Fibroblast of mammary gland (primary cell): ENCODE measurements around the gene SH3BP5L.

Experiments used
- DNase-seq: peaks from one replicate; pipeline ENCODE4 v3.0.0-alpha.2; 2010; ENCODE audit warnings: low read depth
- H3K4me3 ChIP-seq: 2 replicates; pipeline ENCODE4 v1.5.1; 2011; ENCODE audit warnings: low read depth, mild to moderate bottlenecking, low read length, moderate library complexity; ENCODE audit not compliant: control insufficient read depth
- TF ChIP-seq, protein P1 (sequence below): conservative IDR thresholded peaks from 2 replicates; pipeline ENCODE4 v1.5.1; 2011; ENCODE audit warnings: low read depth, low read length, inconsistent platforms; ENCODE audit not compliant: control insufficient read depth, insufficient read depth

Gene SH3BP5L

DNA sequence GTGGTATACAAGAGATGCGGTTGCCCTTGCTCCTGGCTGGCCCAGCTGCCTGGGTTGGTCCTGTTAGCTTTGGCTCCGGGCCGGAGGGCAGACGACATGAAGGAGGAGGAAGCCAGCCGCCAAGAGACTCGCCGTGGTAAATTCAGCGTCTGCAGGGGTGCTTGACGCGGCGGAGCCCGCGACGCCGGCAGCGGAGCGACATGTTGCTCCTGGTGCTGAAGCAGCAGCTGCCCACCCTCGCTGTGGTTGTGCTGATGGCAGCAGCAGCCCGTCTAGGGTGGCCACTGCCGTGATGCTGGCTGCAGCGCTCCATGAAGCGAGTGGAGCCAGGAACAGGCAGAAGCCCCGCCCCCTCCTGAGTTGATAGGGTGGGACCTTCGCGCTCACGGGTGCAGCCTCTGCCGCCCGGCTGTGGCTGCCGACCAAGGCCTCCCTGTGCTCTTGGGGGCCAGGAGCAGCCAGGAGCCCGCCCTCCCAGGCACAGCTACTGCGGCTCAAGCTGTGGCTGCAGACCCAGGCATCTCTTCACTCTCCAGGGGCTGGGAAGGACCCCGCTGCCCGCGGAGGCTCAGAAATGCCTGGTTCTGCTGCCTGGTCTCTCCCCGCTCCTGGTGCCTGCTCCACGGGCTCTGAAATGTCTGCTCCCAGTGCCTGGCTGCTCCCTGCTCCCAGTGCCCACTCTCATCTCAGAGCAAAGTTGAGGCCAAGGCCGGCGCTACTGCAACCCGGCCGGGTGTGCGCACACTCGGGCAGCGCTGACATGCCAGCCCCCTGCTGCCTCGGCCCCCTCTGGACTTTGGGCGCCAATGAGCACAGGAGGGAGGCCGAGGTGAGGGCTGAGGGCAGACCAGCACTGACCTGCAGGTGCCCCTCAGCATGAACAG is 37.5 kb upstream of the SH3BP5L start:
- peak; percentile 59 for DNase-seq
- TF ChIP-seq, protein P1, sequence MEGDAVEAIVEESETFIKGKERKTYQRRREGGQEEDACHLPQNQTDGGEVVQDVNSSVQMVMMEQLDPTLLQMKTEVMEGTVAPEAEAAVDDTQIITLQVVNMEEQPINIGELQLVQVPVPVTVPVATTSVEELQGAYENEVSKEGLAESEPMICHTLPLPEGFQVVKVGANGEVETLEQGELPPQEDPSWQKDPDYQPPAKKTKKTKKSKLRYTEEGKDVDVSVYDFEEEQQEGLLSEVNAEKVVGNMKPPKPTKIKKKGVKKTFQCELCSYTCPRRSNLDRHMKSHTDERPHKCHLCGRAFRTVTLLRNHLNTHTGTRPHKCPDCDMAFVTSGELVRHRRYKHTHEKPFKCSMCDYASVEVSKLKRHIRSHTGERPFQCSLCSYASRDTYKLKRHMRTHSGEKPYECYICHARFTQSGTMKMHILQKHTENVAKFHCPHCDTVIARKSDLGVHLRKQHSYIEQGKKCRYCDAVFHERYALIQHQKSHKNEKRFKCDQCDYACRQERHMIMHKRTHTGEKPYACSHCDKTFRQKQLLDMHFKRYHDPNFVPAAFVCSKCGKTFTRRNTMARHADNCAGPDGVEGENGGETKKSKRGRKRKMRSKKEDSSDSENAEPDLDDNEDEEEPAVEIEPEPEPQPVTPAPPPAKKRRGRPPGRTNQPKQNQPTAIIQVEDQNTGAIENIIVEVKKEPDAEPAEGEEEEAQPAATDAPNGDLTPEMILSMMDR: no peak
- peak overlapping the region; percentile 68 for H3K4me3 ChIP-seq

DNA sequence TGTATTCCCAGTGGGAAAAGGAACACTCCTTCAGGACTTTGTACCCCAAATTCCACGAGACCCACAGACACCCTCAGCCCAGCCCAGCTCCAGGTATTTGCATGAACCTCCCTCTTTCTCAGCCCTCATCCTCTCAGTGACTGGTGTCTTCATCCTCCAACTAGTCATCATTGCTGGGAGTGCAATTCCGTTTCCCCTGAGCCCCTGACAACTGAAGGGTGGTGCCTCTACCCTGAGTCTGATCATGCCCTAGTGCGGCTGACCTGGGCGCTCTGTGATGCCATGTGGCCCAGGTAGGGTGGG is 36.9 kb upstream of the SH3BP5L start:
- peak overlapping the region; percentile 68 for H3K4me3 ChIP-seq
- TF ChIP-seq, protein P1: no peak
- no peak for DNase-seq

DNA sequence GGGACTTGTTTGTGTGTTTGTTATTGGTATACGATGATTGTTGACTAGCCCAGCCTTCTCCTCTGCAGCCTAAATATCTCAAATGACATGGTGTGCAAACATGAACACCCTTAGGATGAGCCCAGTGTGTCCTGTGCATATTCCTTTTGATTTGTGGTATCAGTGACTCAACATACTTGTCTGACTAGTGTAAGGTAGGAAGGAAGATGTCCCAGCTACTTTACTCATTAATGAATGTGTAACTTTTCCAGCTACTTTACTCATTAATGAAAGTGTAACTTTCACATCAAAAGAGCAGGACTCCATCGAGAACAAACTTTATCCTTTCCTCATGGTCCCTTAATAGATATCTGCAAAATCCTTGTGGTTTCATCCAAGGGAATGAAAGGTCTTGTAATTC is 35.9 kb upstream of the SH3BP5L start:
- TF ChIP-seq, protein P1: no peak
- no peak for DNase-seq
- no peak overlapping the region for H3K4me3 ChIP-seq

DNA sequence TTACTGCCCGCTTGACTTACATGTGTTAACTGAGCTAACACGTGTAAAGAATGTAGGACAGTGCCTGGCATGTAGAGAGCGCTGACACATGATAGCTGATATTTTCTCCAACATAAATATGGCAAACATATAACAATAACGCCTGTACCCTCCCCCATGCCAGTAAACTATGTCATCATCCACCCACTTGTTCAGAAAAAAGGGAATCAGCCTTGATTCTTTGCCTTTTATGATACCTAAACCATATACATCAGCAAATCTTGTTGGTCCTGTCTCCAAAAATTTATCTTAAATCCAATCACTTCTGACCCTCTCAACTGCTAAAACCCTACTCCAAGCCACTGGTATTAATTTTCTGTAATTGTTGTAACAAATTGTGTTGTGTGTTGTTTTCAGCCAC is 34.3 kb upstream of the SH3BP5L start:
- TF ChIP-seq, protein P1: no peak
- DNase-seq: no peak
- H3K4me3 ChIP-seq: no peak overlapping the region

DNA sequence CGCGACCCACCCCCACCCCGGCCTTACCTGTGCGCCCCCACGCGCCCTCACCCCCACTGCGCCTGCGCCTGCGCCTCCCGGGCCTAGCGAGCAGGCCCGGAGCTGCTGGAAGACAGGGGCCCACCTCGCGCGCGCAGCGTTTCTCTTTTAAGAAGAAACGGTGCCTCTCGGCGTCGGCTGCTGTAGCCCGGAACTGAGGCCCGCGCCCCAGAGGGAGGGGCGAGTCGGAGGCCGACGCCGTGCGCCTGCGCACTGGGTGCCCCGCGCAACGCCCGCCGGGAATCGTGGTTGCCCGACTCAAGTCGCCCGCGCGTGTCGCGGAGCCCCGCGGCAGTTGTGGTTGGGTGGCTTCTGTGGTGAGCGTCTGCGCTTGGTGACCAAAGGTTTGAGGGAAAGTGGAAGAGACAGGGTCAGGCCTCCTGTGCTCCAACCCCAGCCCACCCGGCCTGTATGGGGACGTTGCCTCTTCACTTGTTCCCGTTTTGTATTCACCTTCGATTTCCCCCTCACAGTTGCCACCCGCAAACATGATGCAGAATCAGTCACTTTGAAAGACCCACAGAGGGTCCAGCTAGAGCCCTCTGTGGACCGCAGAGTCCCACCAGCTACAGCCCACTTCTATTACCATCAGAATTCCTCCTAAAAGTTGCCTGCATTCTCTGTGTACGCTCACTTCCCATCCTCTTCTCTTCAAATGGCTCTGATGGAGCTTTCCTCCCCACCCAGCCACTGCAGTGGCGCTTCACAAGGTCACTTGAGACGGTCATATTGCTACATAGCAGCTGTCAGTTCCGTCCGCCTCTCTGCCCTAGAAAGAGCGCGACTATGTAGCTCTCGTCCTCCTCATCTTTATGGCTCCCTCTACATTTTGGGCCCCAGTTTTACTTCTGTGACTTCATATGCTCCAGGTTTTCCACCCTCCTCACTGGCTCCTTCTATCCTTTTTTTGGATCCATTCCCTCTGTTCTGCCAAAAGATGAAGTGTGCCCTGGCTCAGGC is 33.5 kb upstream of the SH3BP5L start, which contains the start of gene ZNF692:
TSS of gene ZNF692 (minus strand) at position 195 of the 999 bp plus-strand sequence. CDS start 776 bp downstream, outside the sequence.
- peak; percentile 95 for DNase-seq
- TF ChIP-seq, protein P1: no peak
- peak within 1 kb of the TSS; percentile 80 for H3K4me3 ChIP-seq

DNA sequence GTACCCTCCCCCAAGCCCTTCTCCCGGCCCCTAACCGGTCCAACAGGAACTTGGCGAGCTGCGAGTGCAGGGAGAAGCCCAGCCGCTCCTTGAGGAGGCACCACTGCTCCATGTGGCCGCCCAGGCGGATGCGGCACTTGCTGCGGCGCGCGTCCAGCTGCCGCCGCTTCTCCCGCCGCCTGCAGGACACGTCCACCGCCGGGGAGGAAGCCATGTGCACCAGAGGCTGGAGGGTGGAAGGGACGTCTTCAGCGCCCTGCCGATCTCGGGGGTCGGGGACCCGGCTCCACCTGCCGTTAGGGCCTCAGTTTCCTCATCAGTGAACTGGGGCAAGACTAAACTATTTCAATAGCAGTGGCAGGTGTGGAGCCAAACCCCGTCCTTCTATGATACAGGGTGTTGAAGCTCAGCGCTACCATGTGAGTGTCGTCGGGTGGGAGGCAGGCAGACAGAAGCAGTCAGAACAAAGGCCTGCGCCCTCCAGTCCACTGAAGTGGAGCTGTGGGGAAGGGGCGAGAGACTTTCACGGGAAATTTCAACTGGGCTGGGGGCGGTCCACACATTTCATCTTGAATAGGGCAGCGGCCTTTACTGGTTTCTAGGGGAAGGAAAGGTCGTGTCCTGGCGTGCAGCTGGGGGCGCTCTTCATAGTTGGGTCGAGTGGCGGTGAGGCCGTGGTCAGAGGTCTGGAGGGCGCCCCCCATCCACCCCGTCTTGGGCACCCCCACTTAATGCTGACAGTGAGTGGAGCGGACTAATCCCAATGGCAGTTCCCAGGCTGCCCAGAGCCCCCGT is 32.6 kb upstream of the SH3BP5L start:
- TF ChIP-seq, protein P1: peak; percentile 21
- peak overlapping the region; percentile 80 for H3K4me3 ChIP-seq
- peak; percentile 54 for DNase-seq
